ENCODE data around the gene EXOSC7.

The EXOSC7 gene

GRCh38 chr3:45059132-45059531 is 83.1 kb downstream of the EXOSC7 start:
- DNase-seq, result no peak

DNA sequence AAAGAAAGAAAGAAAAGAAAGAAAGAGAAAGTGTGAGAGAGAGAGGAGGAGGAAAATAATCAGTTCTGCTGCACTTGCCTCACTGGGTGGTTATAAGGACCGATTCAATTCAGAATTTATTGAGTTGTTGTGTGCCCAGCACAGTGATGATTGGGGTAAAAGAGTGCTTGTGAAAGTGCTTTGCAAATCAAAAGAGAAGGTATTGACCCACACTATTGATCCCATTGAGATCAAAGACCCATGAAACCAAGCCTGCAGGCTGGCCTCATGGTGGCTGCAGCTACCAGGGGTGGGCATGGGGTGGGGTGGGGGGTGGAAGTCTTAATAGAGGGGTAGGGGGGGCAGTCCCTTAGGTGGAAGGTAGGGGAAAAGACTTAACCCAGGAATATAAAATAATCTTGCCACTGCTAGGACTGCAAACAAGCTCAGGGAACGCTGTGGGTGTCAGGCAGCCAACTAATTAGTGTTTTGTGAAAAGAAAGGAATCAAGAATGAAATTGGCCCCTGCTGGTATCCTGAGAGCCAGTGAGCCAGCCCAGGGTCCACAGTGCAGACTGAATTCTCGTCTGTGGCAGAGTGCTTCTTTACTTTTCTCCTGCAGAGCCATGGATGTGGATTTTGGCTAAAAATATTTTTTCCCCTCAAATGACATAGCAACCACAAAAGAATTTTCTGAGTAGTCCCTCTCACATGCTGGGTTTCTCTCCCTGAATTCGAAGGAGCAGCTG is 84.3 kb downstream of the EXOSC7 start:
- no peak for DNase-seq
